Calu3 (cell line): ENCODE results near the gene CDKN1A. TPM values are rescaled to one million over a fixed set of nuclear protein-coding genes. Genes with fewer than 3 reads are reported as not detected.

Experiments used
- total RNA-seq: library from RNA; stranded (reverse); gene quantifications from 2 replicates; pipeline ENCODE4 v1.2.3, GENCODE V29; 2022

CDKN1A gene
- total RNA-seq, 1 experiment from 2014 or later: 33.7 TPM

Other genes with a start within 250 kb of the CDKN1A start
- gene PXT1, start 235.9 kb upstream of the CDKN1A start, total RNA-seq: 0.21 TPM in 1 of 2 replicates, not detected in the other
- 43.3 and 45.1 TPM in 2 replicates for gene KCTD20, start 235.7 kb upstream of the CDKN1A start, total RNA-seq
- 63.0 and 70.3 TPM in 2 replicates for gene STK38, start 131.2 kb upstream of the CDKN1A start, total RNA-seq
- gene SRSF3, start 84.4 kb upstream of the CDKN1A start, total RNA-seq: 347 and 370 TPM in 2 replicates
- gene RAB44, start 19.1 kb downstream of the CDKN1A start, total RNA-seq: not detected in 2 replicates
- 0.12 TPM in 1 of 2 replicates, not detected in the other for gene CPNE5, start 160.7 kb downstream of the CDKN1A start, total RNA-seq
- gene PPIL1, start 196.1 kb downstream of the CDKN1A start, total RNA-seq: 59.6 and 64.4 TPM in 2 replicates
- gene C6orf89, start 207.2 kb downstream of the CDKN1A start, total RNA-seq: 58.3 and 61.1 TPM in 2 replicates